Measurements from ENCODE around the gene ALK.

The ALK gene

DNA sequence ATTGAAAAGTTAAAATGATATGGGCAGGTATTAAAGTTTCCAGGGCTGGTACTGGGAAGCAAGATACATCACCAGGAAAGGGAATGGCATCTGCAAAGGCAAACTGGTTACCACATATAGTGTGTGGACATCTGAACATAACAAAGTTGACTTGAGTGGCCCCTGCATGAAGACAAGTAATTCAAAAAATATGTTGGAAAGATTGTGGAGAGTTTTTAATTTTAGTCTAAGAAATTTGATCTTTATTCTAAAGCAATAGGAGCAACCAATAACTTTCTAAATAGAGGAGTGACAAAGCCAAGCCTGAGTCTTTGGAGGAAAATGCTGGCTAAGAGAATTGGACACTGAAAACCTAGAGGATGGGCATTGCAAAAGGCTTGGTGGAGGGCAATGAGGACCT, 278.2 kb downstream of the ALK start:
- Histone ChIP-seq H3K4me1 (ENCODE audit: control insufficient read depth in 1 of 2, insufficient read depth in 2 of 2, low read length in 2 of 2) (no peaks in the 10 kb centered on the region), H3K9me3 (ENCODE audit: control insufficient read depth in 1 of 2, low read length in 2 of 2) (no peaks in the 10 kb centered on the region), H3K4me3 (ENCODE audit: low read depth in 1 of 2, low read length in 2 of 2) (no peak overlapping the region), H3K27me3 (ENCODE audit: low read depth, low read length) (no peaks in the 10 kb centered on the region), H3K36me3 (ENCODE audit: control insufficient read depth in 1 of 2, insufficient read depth in 2 of 2, low read length in 2 of 2) (no peaks in the 10 kb centered on the region), H3K27ac (ENCODE audit: low read length) (no peak overlapping the region)

DNA sequence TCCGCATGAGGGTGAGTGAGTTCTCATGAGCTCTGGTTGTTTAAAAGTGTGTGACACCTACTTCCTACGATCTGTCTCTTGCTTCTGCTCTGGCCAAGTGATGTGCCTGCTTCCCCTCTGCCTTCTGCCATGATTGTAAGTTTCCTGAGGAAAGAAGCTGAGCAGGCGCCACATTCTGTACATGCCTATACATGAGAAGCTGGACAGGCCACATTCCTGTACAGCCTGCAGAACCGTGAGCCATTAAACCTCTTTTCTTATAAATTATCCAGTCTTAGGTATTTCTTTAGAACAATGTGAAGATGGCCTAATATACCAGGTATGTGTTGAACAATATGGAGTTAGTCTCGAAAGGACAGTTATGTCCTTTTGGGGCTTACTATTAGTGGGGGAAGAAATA, 281.0 kb downstream of the ALK start:
- Histone ChIP-seq H3K27ac (ENCODE audit: low read length) (no peak overlapping the region), H3K4me1 (ENCODE audit: control insufficient read depth in 1 of 2, insufficient read depth in 2 of 2, low read length in 2 of 2) (no peaks in the 10 kb centered on the region), H3K9me3 (ENCODE audit: control insufficient read depth in 1 of 2, low read length in 2 of 2) (no peaks in the 10 kb centered on the region), H3K27me3 (ENCODE audit: low read depth, low read length) (no peaks in the 10 kb centered on the region), H3K4me3 (ENCODE audit: low read depth in 1 of 2, low read length in 2 of 2) (no peak overlapping the region), H3K36me3 (ENCODE audit: control insufficient read depth in 1 of 2, insufficient read depth in 2 of 2, low read length in 2 of 2) (no peaks in the 10 kb centered on the region)

DNA sequence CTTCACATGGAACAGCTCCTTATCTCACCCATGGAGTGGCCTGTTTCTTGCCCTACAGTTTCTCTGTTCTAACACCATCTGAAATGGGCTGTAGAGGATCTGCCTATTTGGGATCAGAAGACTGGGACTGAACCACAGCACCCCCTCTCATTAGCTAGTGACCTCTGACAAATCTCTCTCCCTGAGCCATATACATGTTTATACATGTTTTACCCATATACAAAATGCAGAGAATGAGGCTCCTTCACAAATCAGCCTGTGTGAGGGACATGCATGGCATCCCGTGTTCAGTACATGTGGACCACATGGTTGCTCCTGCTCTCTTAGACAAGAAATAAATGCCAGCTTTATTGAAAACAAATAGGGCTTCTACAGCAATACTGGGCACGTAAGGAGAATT, 282.7 kb downstream of the ALK start:
- no peaks in the 10 kb centered on the region for H3K36me3 ChIP-seq (ENCODE audit: control insufficient read depth in 1 of 2, insufficient read depth in 2 of 2, low read length in 2 of 2)
- no peak overlapping the region for H3K27ac ChIP-seq (ENCODE audit: low read length)
- H3K4me1 ChIP-seq (ENCODE audit: control insufficient read depth in 1 of 2, insufficient read depth in 2 of 2, low read length in 2 of 2) = no peaks in the 10 kb centered on the region
- H3K9me3 ChIP-seq (ENCODE audit: control insufficient read depth in 1 of 2, low read length in 2 of 2) = no peaks in the 10 kb centered on the region
- no peak overlapping the region for H3K4me3 ChIP-seq (ENCODE audit: low read depth in 1 of 2, low read length in 2 of 2)
- H3K27me3 ChIP-seq (ENCODE audit: low read depth, low read length) = no peaks in the 10 kb centered on the region

DNA sequence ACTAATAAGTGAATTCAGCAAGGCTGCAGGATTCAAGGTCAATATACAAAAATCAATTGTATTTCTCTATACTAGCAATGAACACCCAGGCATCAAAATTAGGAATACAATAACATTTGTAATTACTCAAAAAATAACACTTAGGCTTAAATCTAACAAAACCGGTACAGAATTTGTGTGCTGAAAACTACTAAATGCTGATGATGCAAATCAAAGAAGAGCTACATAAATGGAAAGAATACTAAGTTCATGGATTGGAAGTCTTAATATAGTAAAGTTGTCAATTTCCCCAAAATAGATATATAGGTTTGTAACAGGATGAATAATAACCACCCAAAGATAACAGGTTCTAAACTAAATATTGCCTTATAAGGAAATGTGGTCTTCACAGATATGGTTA, 286.5 kb downstream of the ALK start:
- Histone ChIP-seq H3K9me3 (ENCODE audit: control insufficient read depth in 1 of 2, low read length in 2 of 2) (no peaks in the 10 kb centered on the region), H3K4me3 (ENCODE audit: low read depth in 1 of 2, low read length in 2 of 2) (no peak overlapping the region), H3K36me3 (ENCODE audit: control insufficient read depth in 1 of 2, insufficient read depth in 2 of 2, low read length in 2 of 2) (no peaks in the 10 kb centered on the region), H3K4me1 (ENCODE audit: control insufficient read depth in 1 of 2, insufficient read depth in 2 of 2, low read length in 2 of 2) (no peaks in the 10 kb centered on the region), H3K27me3 (ENCODE audit: low read depth, low read length) (no peaks in the 10 kb centered on the region), H3K27ac (ENCODE audit: low read length) (no peak overlapping the region)

DNA sequence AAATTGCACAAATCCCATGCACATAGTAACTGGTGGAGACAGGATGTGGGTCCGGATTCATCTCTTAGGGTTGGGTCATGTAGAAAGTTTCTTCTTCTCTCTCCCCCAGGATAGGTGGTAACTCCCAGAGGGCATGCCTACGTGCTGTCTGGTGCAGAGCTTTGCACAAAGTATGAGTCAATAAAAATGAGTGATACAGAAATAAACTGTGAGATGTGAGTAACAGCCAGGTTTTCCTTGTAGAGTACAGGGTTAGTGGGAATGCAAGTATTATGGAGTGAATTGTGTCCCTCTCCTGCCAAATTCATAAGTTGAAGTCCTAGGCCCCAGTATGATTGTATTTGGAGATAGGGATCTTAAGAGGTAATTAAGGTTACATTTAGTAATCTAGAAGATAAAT, 289.4 kb downstream of the ALK start:
- Histone ChIP-seq H3K36me3 (ENCODE audit: control insufficient read depth in 1 of 2, insufficient read depth in 2 of 2, low read length in 2 of 2) (no peaks in the 10 kb centered on the region), H3K27ac (ENCODE audit: low read length) (no peak overlapping the region), H3K4me1 (ENCODE audit: control insufficient read depth in 1 of 2, insufficient read depth in 2 of 2, low read length in 2 of 2) (peaks cover 0 to 12% of the 10 kb centered on the region in 2 donors), H3K4me3 (ENCODE audit: low read depth in 1 of 2, low read length in 2 of 2) (no peak overlapping the region), H3K9me3 (ENCODE audit: control insufficient read depth in 1 of 2, low read length in 2 of 2) (no peaks in the 10 kb centered on the region), H3K27me3 (ENCODE audit: low read depth, low read length) (no peaks in the 10 kb centered on the region)

DNA sequence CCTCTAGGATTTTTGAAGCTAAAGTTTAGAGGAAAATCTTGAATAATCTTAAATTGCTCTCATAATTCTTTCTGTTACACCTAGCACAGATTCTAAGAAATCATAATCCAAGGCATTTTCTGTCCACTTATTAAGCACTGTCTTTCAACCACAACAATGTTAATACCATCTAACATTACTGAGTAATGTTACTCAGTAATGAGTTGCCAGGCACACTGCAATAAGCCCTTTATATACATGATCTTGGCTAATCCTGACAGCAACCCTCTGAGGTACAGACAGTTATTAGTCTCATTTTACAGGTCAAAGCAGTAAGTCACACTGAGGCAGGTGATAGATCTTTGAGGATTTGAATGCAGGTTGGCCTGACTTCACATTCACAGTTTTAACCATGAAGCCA, 291.9 kb downstream of the ALK start:
- Histone ChIP-seq H3K9me3 (ENCODE audit: control insufficient read depth in 1 of 2, low read length in 2 of 2) (no peaks in the 10 kb centered on the region), H3K27ac (ENCODE audit: low read length) (no peak overlapping the region), H3K36me3 (ENCODE audit: control insufficient read depth in 1 of 2, insufficient read depth in 2 of 2, low read length in 2 of 2) (no peaks in the 10 kb centered on the region), H3K4me3 (ENCODE audit: low read depth in 1 of 2, low read length in 2 of 2) (no peak overlapping the region), H3K27me3 (ENCODE audit: low read depth, low read length) (no peaks in the 10 kb centered on the region), H3K4me1 (ENCODE audit: control insufficient read depth in 1 of 2, insufficient read depth in 2 of 2, low read length in 2 of 2) (peaks cover 0 to 12% of the 10 kb centered on the region in 2 donors)

DNA sequence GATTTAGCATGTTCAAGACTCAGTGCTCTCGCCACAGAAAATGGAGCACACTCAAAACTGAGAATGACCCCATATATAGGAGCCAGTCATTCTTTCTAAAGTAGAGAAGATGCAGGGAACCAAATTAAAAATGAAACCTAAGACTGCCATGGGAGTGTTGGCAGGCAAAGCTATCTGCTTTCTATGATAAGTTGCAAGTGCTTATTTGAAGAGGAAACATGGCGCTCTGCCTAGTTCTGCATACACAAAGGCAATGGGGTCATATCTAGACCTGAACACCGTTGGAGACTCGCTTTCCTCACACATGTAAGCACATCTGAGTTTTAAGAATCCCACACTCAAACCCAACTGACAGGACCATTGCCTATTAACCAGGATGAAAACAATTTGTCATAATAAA, 292.5 kb downstream of the ALK start:
- Histone ChIP-seq H3K27ac (ENCODE audit: low read length) (no peak overlapping the region), H3K36me3 (ENCODE audit: control insufficient read depth in 1 of 2, insufficient read depth in 2 of 2, low read length in 2 of 2) (no peaks in the 10 kb centered on the region), H3K27me3 (ENCODE audit: low read depth, low read length) (no peaks in the 10 kb centered on the region), H3K9me3 (ENCODE audit: control insufficient read depth in 1 of 2, low read length in 2 of 2) (no peaks in the 10 kb centered on the region), H3K4me3 (ENCODE audit: low read depth in 1 of 2, low read length in 2 of 2) (no peak overlapping the region), H3K4me1 (ENCODE audit: control insufficient read depth in 1 of 2, insufficient read depth in 2 of 2, low read length in 2 of 2) (peaks cover 0 to 12% of the 10 kb centered on the region in 2 donors)

DNA sequence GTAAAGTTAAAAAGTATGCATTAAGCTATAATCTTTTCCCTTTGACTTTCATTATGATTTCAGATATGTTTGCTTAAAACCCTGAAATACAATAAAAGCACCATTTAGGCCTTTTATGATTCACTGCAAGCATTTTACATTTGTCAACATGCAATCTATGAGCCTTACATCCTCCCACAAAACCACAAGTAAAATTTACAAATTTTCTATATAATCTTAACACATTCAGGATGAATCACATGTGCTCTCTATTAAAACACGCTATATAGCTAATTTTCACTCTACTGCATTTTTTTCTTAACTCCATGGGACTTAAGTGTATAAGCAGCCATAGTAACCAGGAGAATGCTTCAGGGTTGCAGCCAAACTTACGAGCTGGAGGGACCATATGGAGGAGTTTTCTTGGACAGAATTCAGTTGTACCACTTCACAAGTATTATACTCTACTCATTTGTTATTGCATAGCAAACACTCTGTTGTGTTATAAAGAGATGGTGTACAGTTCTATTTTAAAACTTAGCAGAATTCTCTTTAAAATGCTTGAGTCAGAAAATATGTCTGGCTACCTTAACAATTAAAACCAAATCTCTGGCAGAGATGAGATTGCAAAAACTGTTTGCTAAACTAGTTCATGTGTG, 293.2 kb downstream of the ALK start:
- Histone ChIP-seq H3K4me3 (ENCODE audit: low read depth in 1 of 2, low read length in 2 of 2) (no peak overlapping the region), H3K36me3 (ENCODE audit: control insufficient read depth in 1 of 2, insufficient read depth in 2 of 2, low read length in 2 of 2) (no peaks in the 10 kb centered on the region), H3K4me1 (ENCODE audit: control insufficient read depth in 1 of 2, insufficient read depth in 2 of 2, low read length in 2 of 2) (peaks cover 0 to 12% of the 10 kb centered on the region in 2 donors), H3K9me3 (ENCODE audit: control insufficient read depth in 1 of 2, low read length in 2 of 2) (no peaks in the 10 kb centered on the region), H3K27ac (ENCODE audit: low read length) (no peak overlapping the region), H3K27me3 (ENCODE audit: low read depth, low read length) (no peaks in the 10 kb centered on the region)

DNA sequence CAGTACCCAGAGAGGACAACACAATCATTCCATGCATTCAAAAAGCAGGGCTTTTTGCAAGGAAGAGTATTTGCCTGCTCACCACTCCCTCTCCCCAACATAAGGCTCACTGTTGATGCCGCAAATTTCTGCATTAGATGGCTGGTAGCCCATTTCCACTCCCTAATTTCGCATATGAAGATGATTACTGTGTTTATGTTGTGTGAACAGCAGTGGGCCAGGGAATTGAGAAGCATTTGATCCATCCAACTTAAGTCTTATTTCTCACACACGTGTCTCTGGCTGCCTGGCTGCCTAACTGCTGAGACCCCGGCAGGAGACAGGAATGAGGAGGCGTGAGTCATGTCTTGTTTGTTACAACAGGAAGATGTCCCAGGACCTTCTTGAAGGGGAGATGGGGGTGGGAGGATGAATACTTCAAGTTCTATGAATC, 294.1 kb downstream of the ALK start:
- Histone ChIP-seq H3K27me3 (ENCODE audit: low read depth, low read length) (no peaks in the 10 kb centered on the region), H3K9me3 (ENCODE audit: control insufficient read depth in 1 of 2, low read length in 2 of 2) (no peaks in the 10 kb centered on the region), H3K36me3 (ENCODE audit: control insufficient read depth in 1 of 2, insufficient read depth in 2 of 2, low read length in 2 of 2) (no peaks in the 10 kb centered on the region), H3K4me3 (ENCODE audit: low read depth in 1 of 2, low read length in 2 of 2) (no peak overlapping the region), H3K27ac (ENCODE audit: low read length) (no peak overlapping the region), H3K4me1 (ENCODE audit: control insufficient read depth in 1 of 2, insufficient read depth in 2 of 2, low read length in 2 of 2) (peaks cover 0 to 12% of the 10 kb centered on the region in 2 donors)

DNA sequence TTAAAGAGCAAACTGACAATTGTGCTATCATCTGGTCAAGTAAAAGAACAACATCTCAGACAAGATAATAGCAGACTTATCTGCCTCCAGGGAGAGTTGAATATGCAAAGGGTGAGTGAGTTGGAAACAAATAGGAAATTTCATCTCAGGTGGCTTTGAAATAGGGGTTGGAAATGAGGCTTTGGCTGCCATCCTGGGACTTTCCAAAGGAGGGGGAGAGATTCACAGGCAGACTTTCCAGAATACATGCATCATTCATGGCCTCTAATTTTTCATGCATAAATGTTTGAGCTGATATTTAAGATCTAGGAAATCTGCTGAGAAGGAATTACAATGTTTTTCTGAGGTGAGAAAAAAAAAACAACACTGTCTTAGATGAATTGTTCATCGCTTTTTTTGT, 300.5 kb downstream of the ALK start:
- Histone ChIP-seq H3K9me3 (ENCODE audit: control insufficient read depth in 1 of 2, low read length in 2 of 2) (no peaks in the 10 kb centered on the region), H3K27me3 (ENCODE audit: low read depth, low read length) (no peaks in the 10 kb centered on the region), H3K36me3 (ENCODE audit: control insufficient read depth in 1 of 2, insufficient read depth in 2 of 2, low read length in 2 of 2) (no peaks in the 10 kb centered on the region), H3K4me1 (ENCODE audit: control insufficient read depth in 1 of 2, insufficient read depth in 2 of 2, low read length in 2 of 2) (no peaks in the 10 kb centered on the region), H3K4me3 (ENCODE audit: low read depth in 1 of 2, low read length in 2 of 2) (no peak overlapping the region), H3K27ac (ENCODE audit: low read length) (no peak overlapping the region)

DNA sequence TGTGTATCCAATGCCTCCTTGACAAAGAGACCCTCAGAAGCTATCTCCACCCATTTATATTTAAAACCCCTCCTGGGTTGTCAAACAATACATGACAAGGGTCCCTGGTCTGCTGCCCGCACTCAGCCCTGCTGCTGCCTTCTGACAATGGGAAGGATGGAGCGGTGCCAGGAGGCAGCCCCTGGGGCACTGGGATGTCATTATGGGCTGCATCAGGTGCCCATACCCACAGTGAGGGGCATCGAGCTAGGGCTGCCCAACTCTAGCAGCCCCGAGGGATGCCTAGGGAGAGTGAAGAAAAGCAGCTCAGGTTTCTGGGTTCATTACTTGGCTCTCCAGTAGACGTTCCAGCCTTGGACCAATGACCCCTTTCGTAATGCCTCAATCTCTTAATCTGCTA, 301.7 kb downstream of the ALK start:
- Histone ChIP-seq H3K27me3 (ENCODE audit: low read depth, low read length) (no peaks in the 10 kb centered on the region), H3K36me3 (ENCODE audit: control insufficient read depth in 1 of 2, insufficient read depth in 2 of 2, low read length in 2 of 2) (no peaks in the 10 kb centered on the region), H3K4me3 (ENCODE audit: low read depth in 1 of 2, low read length in 2 of 2) (no peak overlapping the region), H3K27ac (ENCODE audit: low read length) (no peak overlapping the region), H3K9me3 (ENCODE audit: control insufficient read depth in 1 of 2, low read length in 2 of 2) (no peaks in the 10 kb centered on the region), H3K4me1 (ENCODE audit: control insufficient read depth in 1 of 2, insufficient read depth in 2 of 2, low read length in 2 of 2) (no peaks in the 10 kb centered on the region)

DNA sequence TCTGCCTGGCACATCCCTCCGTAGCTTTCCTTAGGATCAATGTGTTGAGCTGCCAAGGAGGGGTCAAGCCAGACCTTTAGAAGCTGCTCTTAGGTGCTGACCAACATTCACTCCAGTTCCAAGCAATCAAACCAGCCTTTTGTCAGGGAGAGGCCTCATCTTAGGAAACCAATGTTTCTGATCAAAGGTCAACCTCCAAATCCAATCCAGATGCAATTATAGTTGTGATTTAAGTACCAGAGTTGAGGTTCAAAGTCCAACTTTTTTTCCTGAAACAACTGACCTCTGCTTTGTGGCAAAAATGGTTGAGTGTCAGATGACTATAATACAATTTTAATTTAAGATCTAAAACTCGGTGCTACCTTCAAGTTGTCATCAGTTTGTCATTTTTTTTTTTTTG, 303.4 kb downstream of the ALK start:
- Histone ChIP-seq H3K4me3 (ENCODE audit: low read depth in 1 of 2, low read length in 2 of 2) (no peak overlapping the region), H3K27ac (ENCODE audit: low read length) (no peak overlapping the region), H3K36me3 (ENCODE audit: control insufficient read depth in 1 of 2, insufficient read depth in 2 of 2, low read length in 2 of 2) (no peaks in the 10 kb centered on the region), H3K4me1 (ENCODE audit: control insufficient read depth in 1 of 2, insufficient read depth in 2 of 2, low read length in 2 of 2) (no peaks in the 10 kb centered on the region), H3K27me3 (ENCODE audit: low read depth, low read length) (no peaks in the 10 kb centered on the region), H3K9me3 (ENCODE audit: control insufficient read depth in 1 of 2, low read length in 2 of 2) (no peaks in the 10 kb centered on the region)
